ENCODE measurements around the gene ZNHIT3. TPM values are rescaled to one million over a fixed set of nuclear protein-coding genes. Genes with fewer than 3 reads are reported as not detected.

ZNHIT3 gene
- total and polyA plus RNA-seq, 2 of the 13 experiments (the other 11 are each of a cell fraction or from before 2014, with no cell fraction given), result 66.6 to 77.4 TPM

DNA sequence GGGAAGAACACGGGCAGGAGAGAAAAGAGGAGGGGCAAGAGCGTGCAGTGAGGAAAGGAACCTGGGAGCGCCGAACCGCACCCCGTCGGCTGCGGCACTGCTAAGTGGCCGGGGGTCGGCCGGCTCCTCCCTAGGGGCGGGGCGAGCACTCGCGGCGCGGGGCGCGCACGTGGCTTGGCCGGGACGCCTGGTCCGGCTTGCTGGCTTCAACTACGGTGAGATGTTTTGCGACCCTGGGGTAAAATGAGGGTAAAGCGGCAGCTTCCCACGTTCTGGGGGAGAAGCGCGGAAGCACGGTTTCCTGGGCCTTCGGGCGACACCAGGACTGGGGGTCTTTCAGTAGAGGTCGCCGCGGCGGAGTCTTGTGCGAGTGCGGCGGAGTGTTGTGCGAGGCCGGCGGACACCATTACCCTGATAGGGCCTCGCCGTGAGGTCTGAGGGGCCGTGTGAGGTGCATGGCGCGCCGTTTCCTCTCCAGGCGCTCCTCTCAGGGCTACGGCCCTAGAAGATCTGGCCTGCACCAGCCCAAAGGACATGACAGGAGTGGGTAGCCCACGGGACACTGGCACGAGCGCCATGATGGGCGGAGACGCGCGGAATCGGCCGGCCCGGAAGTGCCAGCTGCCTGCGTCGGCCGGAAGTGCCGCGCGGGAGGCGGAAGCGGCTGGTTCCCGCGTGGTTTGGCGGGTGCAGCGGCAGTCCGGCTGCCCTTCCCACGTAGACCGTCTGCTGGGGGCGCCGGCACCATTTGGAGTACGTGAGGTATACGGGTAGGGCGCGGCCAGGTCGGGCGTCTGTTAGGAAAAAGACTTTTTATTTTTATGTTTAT, 48.6 kb downstream of the ZNHIT3 start, which contains the start of the genes MYO19 and PIGW (continued):
- TF ChIP-seq, protein P1, sequence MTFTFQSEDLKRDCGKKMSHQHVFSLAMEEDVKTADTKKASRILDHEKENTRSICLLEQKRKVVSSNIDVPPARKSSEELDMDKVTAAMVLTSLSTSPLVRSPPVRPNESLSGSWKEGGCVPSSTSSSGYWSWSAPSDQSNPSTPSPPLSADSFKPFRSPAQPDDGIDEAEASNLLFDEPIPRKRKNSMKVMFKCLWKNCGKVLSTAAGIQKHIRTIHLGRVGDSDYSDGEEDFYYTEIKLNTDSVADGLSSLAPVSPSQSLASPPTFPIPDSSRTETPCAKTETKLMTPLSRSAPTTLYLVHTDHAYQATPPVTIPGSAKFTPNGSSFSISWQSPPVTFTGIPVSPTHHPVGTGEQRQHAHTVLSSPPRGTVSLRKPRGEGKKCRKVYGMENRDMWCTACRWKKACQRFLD (CRISPR knock-in tag; IDR thresholded peaks at IDR 0.05; ENCODE audit: borderline replicate concordance), result peak; percentile 92; the same call in 1 of the 2 replicates
- peak; percentile 43; the same call in 1 of the 2 replicates for TF ChIP-seq ZNF317 (CRISPR knock-in tag; IDR thresholded peaks at IDR 0.05)
- 0 out of 2 replicates have a peak, but pooled peaks have one; percentile 24 for TF ChIP-seq TBX3 (IDR thresholded peaks at IDR 0.05; ENCODE audit: borderline replicate concordance)
- TF ChIP-seq RARA (CRISPR knock-in tag; IDR thresholded peaks at IDR 0.05), result peak; percentile 8; the same call in 1 of the 2 replicates
- TF ChIP-seq YEATS2 (CRISPR knock-in tag; IDR thresholded peaks at IDR 0.05; ENCODE audit: borderline replicate concordance), result peak; percentile 94
- TF ChIP-seq JUNB (CRISPR knock-in tag; IDR thresholded peaks at IDR 0.05; ENCODE audit: borderline replicate concordance), result no peak
- peak; percentile 93 for TF ChIP-seq RNF2 (conservative IDR thresholded peaks at IDR 0.05; ENCODE audit: low read depth)
- TF ChIP-seq, protein P2, sequence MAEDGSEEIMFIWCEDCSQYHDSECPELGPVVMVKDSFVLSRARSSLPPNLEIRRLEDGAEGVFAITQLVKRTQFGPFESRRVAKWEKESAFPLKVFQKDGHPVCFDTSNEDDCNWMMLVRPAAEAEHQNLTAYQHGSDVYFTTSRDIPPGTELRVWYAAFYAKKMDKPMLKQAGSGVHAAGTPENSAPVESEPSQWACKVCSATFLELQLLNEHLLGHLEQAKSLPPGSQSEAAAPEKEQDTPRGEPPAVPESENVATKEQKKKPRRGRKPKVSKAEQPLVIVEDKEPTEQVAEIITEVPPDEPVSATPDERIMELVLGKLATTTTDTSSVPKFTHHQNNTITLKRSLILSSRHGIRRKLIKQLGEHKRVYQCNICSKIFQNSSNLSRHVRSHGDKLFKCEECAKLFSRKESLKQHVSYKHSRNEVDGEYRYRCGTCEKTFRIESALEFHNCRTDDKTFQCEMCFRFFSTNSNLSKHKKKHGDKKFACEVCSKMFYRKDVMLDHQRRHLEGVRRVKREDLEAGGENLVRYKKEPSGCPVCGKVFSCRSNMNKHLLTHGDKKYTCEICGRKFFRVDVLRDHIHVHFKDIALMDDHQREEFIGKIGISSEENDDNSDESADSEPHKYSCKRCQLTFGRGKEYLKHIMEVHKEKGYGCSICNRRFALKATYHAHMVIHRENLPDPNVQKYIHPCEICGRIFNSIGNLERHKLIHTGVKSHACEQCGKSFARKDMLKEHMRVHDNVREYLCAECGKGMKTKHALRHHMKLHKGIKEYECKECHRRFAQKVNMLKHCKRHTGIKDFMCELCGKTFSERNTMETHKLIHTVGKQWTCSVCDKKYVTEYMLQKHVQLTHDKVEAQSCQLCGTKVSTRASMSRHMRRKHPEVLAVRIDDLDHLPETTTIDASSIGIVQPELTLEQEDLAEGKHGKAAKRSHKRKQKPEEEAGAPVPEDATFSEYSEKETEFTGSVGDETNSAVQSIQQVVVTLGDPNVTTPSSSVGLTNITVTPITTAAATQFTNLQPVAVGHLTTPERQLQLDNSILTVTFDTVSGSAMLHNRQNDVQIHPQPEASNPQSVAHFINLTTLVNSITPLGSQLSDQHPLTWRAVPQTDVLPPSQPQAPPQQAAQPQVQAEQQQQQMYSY (CRISPR knock-in tag; IDR thresholded peaks at IDR 0.05), result peak; percentile 15; the same call in 1 of the 2 replicates
- TF ChIP-seq ZNF788 (CRISPR knock-in tag; IDR thresholded peaks at IDR 0.05; ENCODE audit: borderline replicate concordance), result peak; percentile 69
- TF ChIP-seq KLF11 (CRISPR knock-in tag; IDR thresholded peaks at IDR 0.05), result no peak; the same call in 1 of the 2 replicates
- TF ChIP-seq, protein P3, sequence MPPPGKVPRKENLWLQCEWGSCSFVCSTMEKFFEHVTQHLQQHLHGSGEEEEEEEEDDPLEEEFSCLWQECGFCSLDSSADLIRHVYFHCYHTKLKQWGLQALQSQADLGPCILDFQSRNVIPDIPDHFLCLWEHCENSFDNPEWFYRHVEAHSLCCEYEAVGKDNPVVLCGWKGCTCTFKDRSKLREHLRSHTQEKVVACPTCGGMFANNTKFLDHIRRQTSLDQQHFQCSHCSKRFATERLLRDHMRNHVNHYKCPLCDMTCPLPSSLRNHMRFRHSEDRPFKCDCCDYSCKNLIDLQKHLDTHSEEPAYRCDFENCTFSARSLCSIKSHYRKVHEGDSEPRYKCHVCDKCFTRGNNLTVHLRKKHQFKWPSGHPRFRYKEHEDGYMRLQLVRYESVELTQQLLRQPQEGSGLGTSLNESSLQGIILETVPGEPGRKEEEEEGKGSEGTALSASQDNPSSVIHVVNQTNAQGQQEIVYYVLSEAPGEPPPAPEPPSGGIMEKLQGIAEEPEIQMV (CRISPR knock-in tag; IDR thresholded peaks at IDR 0.05; ENCODE audit: low read depth), result peak; percentile 58; the same call in 1 of the 2 replicates
- TF ChIP-seq, protein P4, sequence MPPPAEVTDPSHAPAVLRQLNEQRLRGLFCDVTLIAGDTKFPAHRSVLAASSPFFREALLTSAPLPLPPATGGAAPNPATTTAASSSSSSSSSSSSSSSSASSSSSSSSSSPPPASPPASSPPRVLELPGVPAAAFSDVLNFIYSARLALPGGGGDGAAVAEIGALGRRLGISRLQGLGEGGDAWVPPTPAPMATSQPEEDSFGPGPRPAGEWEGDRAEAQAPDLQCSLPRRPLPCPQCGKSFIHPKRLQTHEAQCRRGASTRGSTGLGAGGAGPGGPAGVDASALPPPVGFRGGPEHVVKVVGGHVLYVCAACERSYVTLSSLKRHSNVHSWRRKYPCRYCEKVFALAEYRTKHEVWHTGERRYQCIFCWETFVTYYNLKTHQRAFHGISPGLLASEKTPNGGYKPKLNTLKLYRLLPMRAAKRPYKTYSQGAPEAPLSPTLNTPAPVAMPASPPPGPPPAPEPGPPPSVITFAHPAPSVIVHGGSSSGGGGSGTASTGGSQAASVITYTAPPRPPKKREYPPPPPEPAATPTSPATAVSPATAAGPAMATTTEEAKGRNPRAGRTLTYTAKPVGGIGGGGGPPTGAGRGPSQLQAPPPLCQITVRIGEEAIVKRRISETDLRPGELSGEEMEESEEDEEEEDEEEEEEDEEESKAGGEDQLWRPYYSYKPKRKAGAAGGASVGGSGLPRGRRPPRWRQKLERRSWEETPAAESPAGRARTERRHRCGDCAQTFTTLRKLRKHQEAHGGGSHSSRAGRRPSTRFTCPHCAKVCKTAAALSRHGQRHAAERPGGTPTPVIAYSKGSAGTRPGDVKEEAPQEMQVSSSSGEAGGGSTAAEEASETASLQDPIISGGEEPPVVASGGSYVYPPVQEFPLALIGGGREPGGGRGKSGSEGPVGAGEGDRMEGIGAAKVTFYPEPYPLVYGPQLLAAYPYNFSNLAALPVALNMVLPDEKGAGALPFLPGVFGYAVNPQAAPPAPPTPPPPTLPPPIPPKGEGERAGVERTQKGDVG (CRISPR knock-in tag; IDR thresholded peaks at IDR 0.05; ENCODE audit: borderline replicate concordance), result 0 out of 2 replicates have a peak, but pooled peaks have one; percentile 24
- peak; percentile 83 for TF ChIP-seq POGZ (CRISPR knock-in tag; IDR thresholded peaks at IDR 0.05)
- TF ChIP-seq XBP1 (CRISPR knock-in tag; IDR thresholded peaks at IDR 0.05), result no peak
- TF ChIP-seq ZNF891 (CRISPR knock-in tag; IDR thresholded peaks at IDR 0.05), result no peak
- TF ChIP-seq MAF1 (CRISPR knock-in tag; IDR thresholded peaks at IDR 0.05; ENCODE audit: borderline replicate concordance), result no peak; the same call in 1 of the 2 replicates
- TF ChIP-seq, protein P5, sequence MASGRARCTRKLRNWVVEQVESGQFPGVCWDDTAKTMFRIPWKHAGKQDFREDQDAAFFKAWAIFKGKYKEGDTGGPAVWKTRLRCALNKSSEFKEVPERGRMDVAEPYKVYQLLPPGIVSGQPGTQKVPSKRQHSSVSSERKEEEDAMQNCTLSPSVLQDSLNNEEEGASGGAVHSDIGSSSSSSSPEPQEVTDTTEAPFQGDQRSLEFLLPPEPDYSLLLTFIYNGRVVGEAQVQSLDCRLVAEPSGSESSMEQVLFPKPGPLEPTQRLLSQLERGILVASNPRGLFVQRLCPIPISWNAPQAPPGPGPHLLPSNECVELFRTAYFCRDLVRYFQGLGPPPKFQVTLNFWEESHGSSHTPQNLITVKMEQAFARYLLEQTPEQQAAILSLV (CRISPR knock-in tag; IDR thresholded peaks at IDR 0.05; ENCODE audit: borderline replicate concordance), result peak; percentile 95; the same call in 1 of the 2 replicates
